ENCODE data around the gene RAB21. TPM values are rescaled to one million over a fixed set of nuclear protein-coding genes. Genes with fewer than 3 reads are reported as not detected.

The RAB21 gene
- total RNA-seq, 4 donors from 2014 or later, result 14.1 to 26.6 (median 18.0) TPM

DNA sequence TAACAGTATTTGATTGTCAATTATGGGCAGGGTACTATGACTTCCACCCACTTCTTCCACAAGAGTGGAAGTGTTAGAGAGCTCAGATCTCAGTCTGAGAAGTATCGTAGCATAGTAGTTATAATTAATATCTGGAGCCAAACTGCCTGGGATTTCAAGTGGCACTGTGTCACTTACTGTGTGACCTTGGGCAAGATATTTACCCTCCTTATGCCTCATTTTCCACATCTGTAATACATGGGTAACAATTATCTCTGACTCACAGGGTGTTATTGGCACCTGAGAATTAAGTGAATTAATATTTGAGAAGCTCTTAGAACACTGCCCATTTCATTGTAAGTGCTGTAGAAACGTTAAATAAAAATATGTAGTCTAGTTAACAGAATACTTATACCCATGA is 11.5 kb downstream of the RAB21 start:
- TF ChIP-seq, protein P1, sequence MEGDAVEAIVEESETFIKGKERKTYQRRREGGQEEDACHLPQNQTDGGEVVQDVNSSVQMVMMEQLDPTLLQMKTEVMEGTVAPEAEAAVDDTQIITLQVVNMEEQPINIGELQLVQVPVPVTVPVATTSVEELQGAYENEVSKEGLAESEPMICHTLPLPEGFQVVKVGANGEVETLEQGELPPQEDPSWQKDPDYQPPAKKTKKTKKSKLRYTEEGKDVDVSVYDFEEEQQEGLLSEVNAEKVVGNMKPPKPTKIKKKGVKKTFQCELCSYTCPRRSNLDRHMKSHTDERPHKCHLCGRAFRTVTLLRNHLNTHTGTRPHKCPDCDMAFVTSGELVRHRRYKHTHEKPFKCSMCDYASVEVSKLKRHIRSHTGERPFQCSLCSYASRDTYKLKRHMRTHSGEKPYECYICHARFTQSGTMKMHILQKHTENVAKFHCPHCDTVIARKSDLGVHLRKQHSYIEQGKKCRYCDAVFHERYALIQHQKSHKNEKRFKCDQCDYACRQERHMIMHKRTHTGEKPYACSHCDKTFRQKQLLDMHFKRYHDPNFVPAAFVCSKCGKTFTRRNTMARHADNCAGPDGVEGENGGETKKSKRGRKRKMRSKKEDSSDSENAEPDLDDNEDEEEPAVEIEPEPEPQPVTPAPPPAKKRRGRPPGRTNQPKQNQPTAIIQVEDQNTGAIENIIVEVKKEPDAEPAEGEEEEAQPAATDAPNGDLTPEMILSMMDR (IDR thresholded peaks at IDR 0.05; ENCODE audit: low read depth), result no peak

DNA sequence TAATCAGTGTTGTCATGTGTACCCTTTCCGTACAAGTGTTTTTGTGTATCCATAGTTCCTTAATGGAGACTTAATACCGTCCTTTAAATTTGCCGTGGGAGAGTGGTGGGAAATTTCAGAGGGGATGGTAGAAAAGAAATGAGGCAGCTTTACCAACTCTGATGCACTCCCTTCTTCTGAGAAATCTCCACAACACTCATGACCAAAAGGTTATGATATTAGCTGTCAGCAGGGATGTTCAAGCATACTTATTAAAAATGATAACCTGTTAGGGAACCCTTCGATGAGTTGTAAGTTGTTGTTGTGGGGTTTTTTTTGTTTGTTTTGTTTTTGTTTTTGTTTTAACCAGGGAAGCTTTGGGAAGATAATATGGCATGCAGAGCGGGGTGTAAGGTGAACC is 12.5 kb downstream of the RAB21 start:
- TF ChIP-seq, protein P1 (IDR thresholded peaks at IDR 0.05; ENCODE audit: low read depth), result no peak

GRCh38 chr12:71768900-71769299 is 14.2 kb downstream of the RAB21 start:
- TF ChIP-seq, protein P1 (IDR thresholded peaks at IDR 0.05; ENCODE audit: low read depth), result no peak

- TF ChIP-seq, protein P1 (IDR thresholded peaks at IDR 0.05; ENCODE audit: low read depth), result no peak
These were observed 16.4 kb downstream of the RAB21 start for GRCh38 chr12:71771069-71771468.

- TF ChIP-seq, protein P1 (IDR thresholded peaks at IDR 0.05; ENCODE audit: low read depth), result no peak
These were observed 18.1 kb downstream of the RAB21 start for GRCh38 chr12:71772735-71773134.

- TF ChIP-seq, protein P1 (IDR thresholded peaks at IDR 0.05; ENCODE audit: low read depth), result no peak
These were observed 25.7 kb downstream of the RAB21 start for GRCh38 chr12:71780237-71780822.

DNA sequence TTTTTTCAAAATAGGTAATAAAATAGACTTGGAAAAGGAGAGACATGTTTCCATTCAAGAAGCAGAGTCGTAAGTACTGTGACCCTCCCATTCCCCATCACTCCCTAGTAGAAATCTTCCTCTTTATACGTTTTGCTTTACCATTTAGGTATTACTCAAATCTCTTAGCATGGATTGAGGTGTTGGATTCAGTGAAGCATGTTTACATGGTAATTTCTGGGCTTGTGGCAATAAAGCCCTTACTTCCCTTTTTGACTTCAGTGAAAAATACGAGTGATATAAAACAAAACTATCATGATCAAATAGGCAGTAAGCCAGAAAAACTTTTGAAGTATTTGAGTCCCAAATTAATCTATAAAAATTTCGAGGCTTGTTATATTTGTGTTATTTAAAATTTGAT is 27.4 kb downstream of the RAB21 start:
- TF ChIP-seq, protein P1 (IDR thresholded peaks at IDR 0.05; ENCODE audit: low read depth), result no peak

Data from subcutaneous adipose tissue (tissue), 4 donors.